Mesenchymal stem cell (in vitro differentiated cells and primary cell): ENCODE results near the gene ALKBH2.

Experiments
- DNase-seq: peaks from one replicate; pipeline ENCODE4 v3.0.0-alpha.2; 2013
- H2AFZ ChIP-seq: one replicate; pipeline ENCODE4 v1.6.1; 2013; ENCODE audit warnings: low read depth, mild to moderate bottlenecking, control low read depth, inconsistent platforms, low read length, moderate library complexity
- H2AK5ac ChIP-seq: 2 replicates; pipeline ENCODE4 v1.6.1; 2013; ENCODE audit warnings: low read length, moderate library complexity, mild to moderate bottlenecking, inconsistent platforms; ENCODE audit not compliant: severe bottlenecking
- H2BK120ac ChIP-seq: one replicate; pipeline ENCODE4 v1.6.1; 2013; ENCODE audit warnings: low read depth, mild to moderate bottlenecking, inconsistent platforms, low read length, moderate library complexity
- H2BK12ac ChIP-seq, 2 experiments: one replicate each; pipeline ENCODE4 v1.6.1; 2013; ENCODE audit warnings: inconsistent platforms in 2 of 2, low read length in 2 of 2, mild to moderate bottlenecking in 2 of 2, moderate library complexity in 2 of 2, control low read depth in 1 of 2
- H2BK15ac ChIP-seq: one replicate; pipeline ENCODE4 v1.6.1; 2013; ENCODE audit warnings: mild to moderate bottlenecking, low read depth, inconsistent platforms; ENCODE audit not compliant: poor library complexity, severe bottlenecking
- H2BK5ac ChIP-seq: 2 replicates; pipeline ENCODE4 v1.6.1; 2013; ENCODE audit warnings: low read depth, mild to moderate bottlenecking, low read length, control low read depth, inconsistent platforms; ENCODE audit not compliant: poor library complexity, severe bottlenecking
- H3K14ac ChIP-seq, 2 experiments: one replicate each; pipeline ENCODE4 v1.6.1; 2013; ENCODE audit warnings: inconsistent platforms in 2 of 2, low read length in 2 of 2, control low read depth in 1 of 2, mild to moderate bottlenecking in 1 of 2, moderate library complexity in 1 of 2
- H3K18ac ChIP-seq, 2 experiments: one replicate each; pipeline ENCODE4 v1.6.1; 2013; ENCODE audit warnings: inconsistent platforms in 2 of 2, low read length in 2 of 2, control low read depth in 1 of 2, low read depth in 1 of 2, mild to moderate bottlenecking in 1 of 2
- H3K23ac ChIP-seq, 2 experiments: one replicate each; pipeline ENCODE4 v1.6.1; 2013; ENCODE audit warnings: inconsistent platforms in 2 of 2, low read length in 2 of 2, mild to moderate bottlenecking in 2 of 2, moderate library complexity in 2 of 2, control low read depth in 1 of 2
- H3K27ac ChIP-seq: 2 replicates; pipeline ENCODE4 v1.5.1; 2013; ENCODE audit warnings: mild to moderate bottlenecking, moderate library complexity, low read length, control low read depth, inconsistent platforms; ENCODE audit not compliant: poor library complexity, severe bottlenecking
- H3K27me3 ChIP-seq, 2 experiments: 2 replicates each; pipeline versions ENCODE4 v1.6.1 to v1.7.0; 2013; ENCODE audit warnings: low read length in 2 of 2, mild to moderate bottlenecking in 2 of 2, moderate library complexity in 2 of 2, control low read depth in 1 of 2, inconsistent platforms in 1 of 2; ENCODE audit not compliant: control insufficient read depth in 1 of 2, insufficient read depth in 1 of 2
- H3K36me3 ChIP-seq, 2 experiments: 2 replicates each; pipeline versions ENCODE4 v1.6.1 to v1.7.0; 2013; ENCODE audit warnings: low read length in 2 of 2, control low read depth in 1 of 2, inconsistent platforms in 1 of 2, low read depth in 1 of 2, mild to moderate bottlenecking in 1 of 2; ENCODE audit not compliant: insufficient read depth in 2 of 2, control insufficient read depth in 1 of 2
- H3K4ac ChIP-seq, 2 experiments: one replicate each; pipeline ENCODE4 v1.6.1; 2013; ENCODE audit warnings: inconsistent platforms in 2 of 2, low read length in 2 of 2, mild to moderate bottlenecking in 2 of 2, moderate library complexity in 2 of 2, control low read depth in 1 of 2, low read depth in 1 of 2
- H3K4me1 ChIP-seq: 2 replicates; pipeline ENCODE4 v1.6.1; 2013; ENCODE audit warnings: low read depth, low read length, control low read depth; ENCODE audit not compliant: control insufficient read depth, insufficient read depth
- H3K4me2 ChIP-seq: 2 replicates; pipeline ENCODE4 v1.6.1; 2013; ENCODE audit warnings: low read length, mild to moderate bottlenecking, inconsistent platforms; ENCODE audit not compliant: poor library complexity, severe bottlenecking
- H3K4me3 ChIP-seq, 2 experiments: 2 replicates each; pipeline versions ENCODE4 v1.5.1 to v1.7.0; 2013; ENCODE audit warnings: low read length in 2 of 2, mild to moderate bottlenecking in 2 of 2, control low read depth in 1 of 2, low read depth in 1 of 2; ENCODE audit not compliant: insufficient read depth in 1 of 2
- H3K79me1 ChIP-seq: replicated peaks from 2 replicates; pipeline ENCODE4 v1.6.1; 2013; ENCODE audit warnings: mild to moderate bottlenecking, control low read depth, low read length, inconsistent platforms; ENCODE audit not compliant: poor library complexity, severe bottlenecking
- H3K9ac ChIP-seq: 2 replicates; pipeline ENCODE4 v1.7.0; 2013; ENCODE audit warnings: mild to moderate bottlenecking, low read length, moderate library complexity
- H3K9me3 ChIP-seq: 2 replicates; pipeline ENCODE4 v1.7.0; 2013; ENCODE audit warnings: mild to moderate bottlenecking, low read length; ENCODE audit not compliant: control insufficient read depth
- H4K8ac ChIP-seq: one replicate; pipeline ENCODE4 v1.6.1; 2013; ENCODE audit warnings: inconsistent platforms, mild to moderate bottlenecking, low read length, moderate library complexity
- H4K91ac ChIP-seq: one replicate; pipeline ENCODE4 v1.6.1; 2013; ENCODE audit warnings: mild to moderate bottlenecking, low read length, inconsistent platforms
- WGBS: methylation state at CpG from one replicate; pipeline ENCODE4 v1.1.7; 2013; ENCODE audit warnings: mixed read lengths; 5-methylcytosine and 5-hydroxymethylcytosine counted together

Gene ALKBH2

GRCh38 chr12:109092497-109093021 is 713 bp downstream of the ALKBH2 start:
- Histone ChIP-seq H3K18ac (no peak overlapping the region), H3K4me3 (peak overlapping the region in 1 of 2 experiments; percentile 95), H2BK120ac (no peak overlapping the region), H3K36me3 (peaks cover 22 to 35% of the 10 kb centered on the region in 2 experiments), H4K8ac (no peak overlapping the region), H3K9ac (peak overlapping the region; percentile 91), H2BK5ac (no peak overlapping the region), H2AFZ (no peak overlapping the region), H3K9me3 (no peaks in the 10 kb centered on the region), H3K4ac (peak overlapping the region in 1 of 2 experiments; percentile 93), H3K4me1 (peaks cover 18% of the 10 kb centered on the region), H2BK12ac (no peak overlapping the region), H2AK5ac (peak overlapping the region; percentile 8), H3K23ac (no peak overlapping the region), H3K27ac (no peak overlapping the region), H3K79me1 (peaks cover 17% of the 10 kb centered on the region), H3K27me3 (no peaks in the 10 kb centered on the region), H3K14ac (no peak overlapping the region), H2BK15ac (no peak overlapping the region), H3K4me2 (peak overlapping the region; percentile 38), H4K91ac (no peak overlapping the region)
- WGBS, result 95% methylated on average over 6 of the region's 6 CpGs
- DNase-seq, result no peak

GRCh38 chr12:109089683-109090082 is 3.6 kb downstream of the ALKBH2 start:
- Histone ChIP-seq H3K9ac (no peak overlapping the region), H2AK5ac (no peak overlapping the region), H2BK120ac (no peak overlapping the region), H3K27ac (no peak overlapping the region), H2BK12ac (no peak overlapping the region), H3K14ac (no peak overlapping the region), H4K91ac (no peak overlapping the region), H3K4ac (no peak overlapping the region), H4K8ac (no peak overlapping the region), H3K4me3 (no peak overlapping the region), H3K18ac (no peak overlapping the region), H3K9me3 (no peaks in the 10 kb centered on the region), H3K4me1 (peaks cover 13% of the 10 kb centered on the region), H2BK15ac (no peak overlapping the region), H3K4me2 (no peak overlapping the region), H3K36me3 (peaks cover 33 to 64% of the 10 kb centered on the region in 2 experiments), H3K79me1 (peaks cover 17% of the 10 kb centered on the region), H2BK5ac (no peak overlapping the region), H3K27me3 (no peaks in the 10 kb centered on the region), H2AFZ (no peak overlapping the region), H3K23ac (no peak overlapping the region)
- no peak for DNase-seq
- WGBS, result 98% methylated on average over 6 of the region's 7 CpGs

- Histone ChIP-seq H3K9ac (peak overlapping the region; percentile 37), H4K8ac (no peak overlapping the region), H3K36me3 (peaks cover 35 to 73% of the 10 kb centered on the region in 2 experiments), H3K4ac (no peak overlapping the region), H3K4me1 (peaks cover 13% of the 10 kb centered on the region), H2BK12ac (no peak overlapping the region), H4K91ac (no peak overlapping the region), H3K27ac (no peak overlapping the region), H3K23ac (no peak overlapping the region), H2BK5ac (no peak overlapping the region), H3K79me1 (peaks cover 18% of the 10 kb centered on the region), H3K9me3 (no peaks in the 10 kb centered on the region), H2AFZ (no peak overlapping the region), H3K4me2 (no peak overlapping the region), H3K18ac (no peak overlapping the region), H2BK15ac (no peak overlapping the region), H3K14ac (no peak overlapping the region), H3K27me3 (no peaks in the 10 kb centered on the region), H2BK120ac (no peak overlapping the region), H2AK5ac (no peak overlapping the region), H3K4me3 (no peak overlapping the region)
- DNase-seq, result no peak
- 73% methylated on average over 6 of the region's 6 CpGs for WGBS
These were observed 4.5 kb downstream of the ALKBH2 start for GRCh38 chr12:109088818-109089217.

- no peak overlapping the region for H4K8ac ChIP-seq
- H3K4me1 ChIP-seq, result peaks cover 1% of the 10 kb centered on the region
- H2BK120ac ChIP-seq, result no peak overlapping the region
- WGBS, result 94% methylated on average over 5 of the region's 5 CpGs
- H3K27me3 ChIP-seq, result no peaks in the 10 kb centered on the region
- no peaks in the 10 kb centered on the region for H3K9me3 ChIP-seq
- no peak overlapping the region for H3K23ac ChIP-seq
- H4K91ac ChIP-seq, result no peak overlapping the region
- H3K4me2 ChIP-seq, result no peak overlapping the region
- H3K9ac ChIP-seq, result no peak overlapping the region
- no peak overlapping the region for H3K27ac ChIP-seq
- no peak overlapping the region for H2BK12ac ChIP-seq
- H3K79me1 ChIP-seq, result peaks cover 11% of the 10 kb centered on the region
- no peak overlapping the region for H2BK15ac ChIP-seq
- H2AK5ac ChIP-seq, result no peak overlapping the region
- H3K36me3 ChIP-seq, result peaks cover 49 to 88% of the 10 kb centered on the region in 2 experiments
- H3K4ac ChIP-seq, result no peak overlapping the region
- H3K14ac ChIP-seq, result no peak overlapping the region
- H2AFZ ChIP-seq, result no peak overlapping the region
- no peak overlapping the region for H2BK5ac ChIP-seq
- H3K4me3 ChIP-seq, result no peak overlapping the region
- H3K18ac ChIP-seq, result no peak overlapping the region
- no peak for DNase-seq
These were observed 6.0 kb downstream of the ALKBH2 start for GRCh38 chr12:109087250-109087649.
